Esophagus squamous epithelium (tissue), 4 donors: ENCODE data around the gene CTNND2.

Experiments
- CTCF ChIP-seq, 6 experiments: fragments of 450-650 bp in 4 of 6; fragments of 200-600 bp in 2 of 6; sonication (generic) in 2 of 6; IDR thresholded peaks; one replicate each; pipeline ENCODE4 v1.5.1; 2016 to 2019; ENCODE audit warnings: antibody characterized with exemption in 6 of 6, mild to moderate bottlenecking in 4 of 6, moderate library complexity in 4 of 6
- POLR2A ChIP-seq, 4 donors: fragments of 450-650 bp; IDR thresholded peaks; one replicate each; pipeline ENCODE4 v1.6.1; 2017; ENCODE audit warnings: antibody characterized with exemption in 4 of 4, mild to moderate bottlenecking in 4 of 4, moderate library complexity in 3 of 4

- no peak for TF ChIP-seq CTCF (IDR thresholded peaks at IDR 0.05)
- TF ChIP-seq POLR2A (IDR thresholded peaks at IDR 0.05) = no peak
These were observed 747.1 kb downstream of the CTNND2 start for GRCh38 chr5:11157132-11157531.
